ENCODE results near the gene KIF9. TPM values are rescaled to one million over a fixed set of nuclear protein-coding genes. Genes with fewer than 3 reads are reported as not detected.

Gene KIF9
- total RNA-seq, 1 experiment from 2014 or later = 13.1 TPM

DNA sequence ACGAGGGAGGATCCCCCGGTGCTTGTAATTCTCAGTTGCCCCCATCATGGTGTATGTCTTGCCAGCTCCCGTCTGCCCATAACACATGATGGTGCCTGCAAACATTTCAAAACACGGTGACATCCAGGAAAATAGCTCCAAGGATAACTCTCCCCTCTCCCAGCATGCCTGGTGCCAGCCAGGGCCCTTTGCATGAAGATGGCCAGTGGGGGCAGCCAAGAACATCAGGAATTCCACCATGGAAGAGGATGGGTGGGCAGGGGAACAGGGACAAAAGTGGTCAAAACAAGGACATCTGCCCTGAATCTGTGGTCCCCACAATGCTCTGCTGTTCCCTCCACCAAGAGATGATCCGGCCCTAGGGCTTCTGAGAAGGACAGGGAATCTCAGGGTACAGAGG, 9.0 kb downstream of the KIF9 start:
- no peaks in the 10 kb centered on the region for H3K4me1 ChIP-seq (ENCODE audit: control insufficient read depth in 1 of 2, insufficient read depth in 2 of 2, low read length in 2 of 2)
- intact Hi-C loops (cut with micrococcal nuclease) = no loop called here
- ATAC-seq = peak; percentile 58

More for the DNA sequence above, 9.0 kb downstream of the KIF9 start:
- ChIA-PET CTCF (no interaction called here), POLR2A (no interaction called here), RAD21 (ENCODE audit: low non-redundant PET in 1 of 2, low total read pairs in 2 of 2, uncharacterized antibody in 2 of 2, unreplicated experiment in 2 of 2) (no interaction called here)
- no TSS peak for BruUV-seq (replicated peaks)
- Histone ChIP-seq H3K36me3 (ENCODE audit: control insufficient read depth in 1 of 2, insufficient read depth in 2 of 2, low read length in 2 of 2) (no peaks in the 10 kb centered on the region), H3K79me2 (ENCODE audit: insufficient read depth, low read length) (no peaks in the 10 kb centered on the region), H3K27ac (ENCODE audit: low read depth, low read length) (no peak overlapping the region), H3K4me3 (replicated peaks in 1 of 2; ENCODE audit: low read depth in 1 of 2, low read length in 2 of 2) (no peak overlapping the region), H2AFZ (ENCODE audit: low read depth, low read length, poor library complexity, severe bottlenecking) (no peak overlapping the region), H3K27me3 (ENCODE audit: insufficient read depth, low read length) (no peaks in the 10 kb centered on the region), H3K9me3 (ENCODE audit: control insufficient read depth in 1 of 2, insufficient read depth in 1 of 2, low read depth in 1 of 2, low read length in 2 of 2) (no peaks in the 10 kb centered on the region), H3K4me2 (ENCODE audit: low read length) (no peak overlapping the region), H3K9me2 (ENCODE audit: insufficient read depth) (no peaks in the 10 kb centered on the region), H4K20me1 (ENCODE audit: insufficient read depth) (no peaks in the 10 kb centered on the region), H3K9ac (ENCODE audit: low read length) (no peak overlapping the region)
- TF ChIP-seq, protein P1, sequence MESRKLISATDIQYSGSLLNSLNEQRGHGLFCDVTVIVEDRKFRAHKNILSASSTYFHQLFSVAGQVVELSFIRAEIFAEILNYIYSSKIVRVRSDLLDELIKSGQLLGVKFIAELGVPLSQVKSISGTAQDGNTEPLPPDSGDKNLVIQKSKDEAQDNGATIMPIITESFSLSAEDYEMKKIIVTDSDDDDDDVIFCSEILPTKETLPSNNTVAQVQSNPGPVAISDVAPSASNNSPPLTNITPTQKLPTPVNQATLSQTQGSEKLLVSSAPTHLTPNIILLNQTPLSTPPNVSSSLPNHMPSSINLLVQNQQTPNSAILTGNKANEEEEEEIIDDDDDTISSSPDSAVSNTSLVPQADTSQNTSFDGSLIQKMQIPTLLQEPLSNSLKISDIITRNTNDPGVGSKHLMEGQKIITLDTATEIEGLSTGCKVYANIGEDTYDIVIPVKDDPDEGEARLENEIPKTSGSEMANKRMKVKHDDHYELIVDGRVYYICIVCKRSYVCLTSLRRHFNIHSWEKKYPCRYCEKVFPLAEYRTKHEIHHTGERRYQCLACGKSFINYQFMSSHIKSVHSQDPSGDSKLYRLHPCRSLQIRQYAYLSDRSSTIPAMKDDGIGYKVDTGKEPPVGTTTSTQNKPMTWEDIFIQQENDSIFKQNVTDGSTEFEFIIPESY (IDR thresholded peaks at IDR 0.05; ENCODE audit: extremely low read depth, insufficient replicate concordance, low read length) = no peak
- TF ChIP-seq, protein P2, sequence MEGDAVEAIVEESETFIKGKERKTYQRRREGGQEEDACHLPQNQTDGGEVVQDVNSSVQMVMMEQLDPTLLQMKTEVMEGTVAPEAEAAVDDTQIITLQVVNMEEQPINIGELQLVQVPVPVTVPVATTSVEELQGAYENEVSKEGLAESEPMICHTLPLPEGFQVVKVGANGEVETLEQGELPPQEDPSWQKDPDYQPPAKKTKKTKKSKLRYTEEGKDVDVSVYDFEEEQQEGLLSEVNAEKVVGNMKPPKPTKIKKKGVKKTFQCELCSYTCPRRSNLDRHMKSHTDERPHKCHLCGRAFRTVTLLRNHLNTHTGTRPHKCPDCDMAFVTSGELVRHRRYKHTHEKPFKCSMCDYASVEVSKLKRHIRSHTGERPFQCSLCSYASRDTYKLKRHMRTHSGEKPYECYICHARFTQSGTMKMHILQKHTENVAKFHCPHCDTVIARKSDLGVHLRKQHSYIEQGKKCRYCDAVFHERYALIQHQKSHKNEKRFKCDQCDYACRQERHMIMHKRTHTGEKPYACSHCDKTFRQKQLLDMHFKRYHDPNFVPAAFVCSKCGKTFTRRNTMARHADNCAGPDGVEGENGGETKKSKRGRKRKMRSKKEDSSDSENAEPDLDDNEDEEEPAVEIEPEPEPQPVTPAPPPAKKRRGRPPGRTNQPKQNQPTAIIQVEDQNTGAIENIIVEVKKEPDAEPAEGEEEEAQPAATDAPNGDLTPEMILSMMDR (IDR thresholded peaks at IDR 0.05 in 2 of 3, conservative IDR thresholded peaks at IDR 0.05 in 1 of 3; ENCODE audit: borderline replicate concordance in 1 of 3, insufficient read depth in 1 of 3, low read depth in 2 of 3, low read length in 2 of 3) = peak in 2 of 3 experiments; percentile 30; a peak in 1 of 6 replicates
- no peak for DNase-seq (ENCODE audit: low read depth, low spot score)
